ENCODE data around the gene DUOX2. TPM values are rescaled to one million over a fixed set of nuclear protein-coding genes. Genes with fewer than 3 reads are reported as not detected.
"Not testable (repeated sequence)": the region's sequence is repeated elsewhere in the genome, so short reads cannot be mapped to it uniquely, and the experiment has no call there.

Gene DUOX2
- total and polyA plus RNA-seq, 2 of the 8 experiments (the other 6 are each of a cell fraction or from before 2014, with no cell fraction given), result 0.08 TPM; not detected in 1

DNA sequence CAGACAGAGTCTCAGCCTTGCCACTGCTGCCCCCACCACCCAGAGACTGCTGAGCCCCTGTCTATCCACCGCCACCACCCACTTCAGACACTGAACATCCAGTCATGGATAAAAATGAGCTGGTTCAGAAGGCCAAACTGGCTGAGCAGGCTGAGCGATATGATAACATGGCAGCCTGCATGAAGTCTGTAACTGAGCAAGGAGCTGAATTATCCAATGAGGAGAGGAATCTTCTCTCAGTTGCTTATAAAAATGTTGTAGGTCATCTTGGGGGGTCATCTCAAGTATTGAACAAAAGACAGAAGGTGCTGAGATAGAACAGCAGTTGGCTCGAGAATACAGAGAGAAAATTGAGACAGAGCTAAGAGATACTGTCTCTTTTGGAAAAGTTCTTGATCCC is 61.3 kb downstream of the DUOX2 start:
- DNase-seq (ENCODE audit: low read depth in 1 of 2, low spot score in 2 of 2); H2AFZ ChIP-seq (ENCODE audit: low read length); H2BK15ac ChIP-seq (ENCODE audit: low read length); H2AK5ac ChIP-seq (ENCODE audit: low read depth, low read length); H4K20me1 ChIP-seq (replicated peaks in 1 of 2; ENCODE audit: control insufficient read depth in 1 of 2, insufficient read depth in 2 of 2, low read length in 2 of 2); H3K4me2 ChIP-seq (ENCODE audit: insufficient read depth in 1 of 2, low read depth in 2 of 2, low read length in 2 of 2); FAIRE-seq; H3K14ac ChIP-seq (ENCODE audit: insufficient read length); H4K5ac ChIP-seq (ENCODE audit: insufficient read length, low read depth, low read length); H3K79me2 ChIP-seq (ENCODE audit: control insufficient read depth in 1 of 2, insufficient read depth in 2 of 2, low read length in 2 of 2); H2BK20ac ChIP-seq (ENCODE audit: low read length); H3K4me3 ChIP-seq (ENCODE audit: extremely low read depth in 1 of 4, insufficient read depth in 2 of 4, low read depth in 3 of 4, low read length in 4 of 4); H3K23ac ChIP-seq (ENCODE audit: insufficient read length); H3K18ac ChIP-seq (ENCODE audit: extremely low read depth, low read length); H3K4ac ChIP-seq (replicated peaks; ENCODE audit: insufficient read length, low read depth, low read length); H2BK12ac ChIP-seq (ENCODE audit: low read depth, low read length); H4K91ac ChIP-seq (replicated peaks; ENCODE audit: insufficient read length, low read length); H3K4me1 ChIP-seq (replicated peaks in 1 of 4; ENCODE audit: control insufficient read depth in 3 of 4, insufficient read depth in 4 of 4, low read length in 3 of 4); H3K27me3 ChIP-seq (replicated peaks in 1 of 4; ENCODE audit: control insufficient read depth in 3 of 4, extremely low read depth in 1 of 4, insufficient read depth in 3 of 4, low read length in 3 of 4); H3K79me1 ChIP-seq (ENCODE audit: low read depth, low read length); H2BK5ac ChIP-seq (ENCODE audit: low read depth, low read length); POLR2A ChIA-PET (ENCODE audit: partially characterized antibody); H3K27ac ChIP-seq (ENCODE audit: low read depth, low read length); H3K9ac ChIP-seq (replicated peaks in 1 of 4; ENCODE audit: extremely low read depth in 1 of 4, low read depth in 3 of 4, low read length in 3 of 4); H4K8ac ChIP-seq (ENCODE audit: extremely low read depth, insufficient read depth, low read length); H3K56ac ChIP-seq (replicated peaks; ENCODE audit: insufficient read length, low read depth, low read length); H2BK120ac ChIP-seq (replicated peaks; ENCODE audit: low read depth, low read length); H3K23me2 ChIP-seq (ENCODE audit: low read depth, low read length); H3K9me3 ChIP-seq (ENCODE audit: insufficient read depth in 2 of 2, low read depth in 1 of 2, low read length in 1 of 2): not testable (repeated sequence)
- CTCF ChIA-PET (ENCODE audit: partially characterized antibody), result interaction anchor here (0.8 kb wide), 1 partner anchor 57 kb away, joined by 3 read pairs; no protein-coding TSS in a partner anchor
- H3K36me3 ChIP-seq (ENCODE audit: control insufficient read depth in 2 of 4, insufficient read depth in 4 of 4, low read length in 3 of 4), result peaks cover 3 to 41% (median 14%) of the 10 kb centered on the region in 4 experiments; a peak in 7 of 8 replicates
- WGBS, 2 experiments (ENCODE audit: extremely low coverage in 1 of 2, insufficient coverage in 1 of 2, insufficient read length in 1 of 2, insufficient replicate concordance in 2 of 2, low coverage in 1 of 2, low lambda C conversion rate in 2 of 2, missing lambda C conversion rate in 1 of 2), result 89% methylated on average over 3 of the region's 3 CpGs; no CpG with 5 or more reads in 1 of the 2 experiments
